GM12878 (cell line): Measurements from ENCODE around the gene FOXRED2. TPM values are rescaled to one million over a fixed set of nuclear protein-coding genes. Genes with fewer than 3 reads are reported as not detected.

ENCODE experiments used
- ATAC-seq: fragments of 200-7000 bp; cut with Tn5 transposase; 3 replicates; pipeline ENCODE4 v1.9.1; 2020; ENCODE audit warnings: mild to moderate bottlenecking, moderate library complexity
- BruUV-seq: library from RNA; stranded (reverse); fragments of 400-500 nt; replicated peaks from 2 replicates; lab custom pipeline; 2021; lab: Mats Ljungman, UMichigan
- CTCF ChIA-PET: fragments of 300-600 bp; sonication (Branson Sonifier 250); formaldehyde crosslinking; extraction: SDS; loops from one replicate; lab custom pipeline; 2021; ENCODE audit warnings: inconsistent platforms; lab: Yijun Ruan, JAX
- POLR2A ChIA-PET: fragments of 350-600 bp; formaldehyde crosslinking; extraction: SDS; loops from one replicate; lab custom pipeline; 2021; ENCODE audit warnings: inconsistent platforms; lab: Charles Lee
- RAD21 ChIA-PET: fragments of 300-600 bp; sonication (Branson Sonifier 250); formaldehyde crosslinking; loops from one replicate; lab custom pipeline; 2023; ENCODE audit warnings: antibody characterized with exemption; ENCODE audit not compliant: unreplicated experiment; lab: Charles Lee
- SMC1A ChIA-PET: fragments of 300-600 bp; sonication (Branson Sonifier 250); formaldehyde crosslinking; loops from one replicate; lab custom pipeline; 2023; ENCODE audit not compliant: unreplicated experiment, uncharacterized antibody; lab: Charles Lee
- DNase-seq: peaks from one replicate; pipeline ENCODE4 v3.0.0-alpha.2; 2011; ENCODE audit warnings: low read depth, low spot score
- FAIRE-seq: peaks from 3 replicates; lab custom pipeline; 2011; peaks lifted over from hg19 to GRCh38; lab: Jason Lieb, UNC
- H2AFZ ChIP-seq: 2 replicates; pipeline ENCODE4 v1.6.0; 2011; ENCODE audit warnings: low read depth, low read length, control low read depth; ENCODE audit not compliant: control insufficient read depth
- H3K27ac ChIP-seq: 2 replicates; pipeline ENCODE4 v1.5.1; 2011; ENCODE audit warnings: control low read depth; ENCODE audit not compliant: control insufficient read depth, insufficient read depth
- H3K27me3 ChIP-seq, 2 experiments: replicated peaks in 1 of 2; 2 replicates each; pipeline versions ENCODE4 v1.6.0 to v1.6.1; 2011; ENCODE audit warnings: low read length in 1 of 2; ENCODE audit not compliant: control insufficient read depth in 2 of 2, insufficient read depth in 2 of 2
- H3K36me3 ChIP-seq, 2 experiments: 2 replicates each; pipeline ENCODE4 v1.5.1; 2011; ENCODE audit warnings: low read length in 1 of 2; ENCODE audit not compliant: control insufficient read depth in 2 of 2, insufficient read depth in 2 of 2
- H3K4me1 ChIP-seq: 2 replicates; pipeline ENCODE4 v1.6.1; 2011; ENCODE audit warnings: mild to moderate bottlenecking, low read length, moderate library complexity, mixed read lengths; ENCODE audit not compliant: control insufficient read depth, insufficient read depth
- H3K4me2 ChIP-seq: 2 replicates; pipeline ENCODE4 v1.6.0; 2011; ENCODE audit warnings: control low read depth; ENCODE audit not compliant: control insufficient read depth, insufficient read depth
- H3K4me3 ChIP-seq: fragments of 200-600 bp; sonication (generic); 2 replicates; pipeline ENCODE4 v1.5.1; 2016
- H3K79me2 ChIP-seq: 2 replicates; pipeline ENCODE4 v1.6.0; 2011; ENCODE audit warnings: low read length; ENCODE audit not compliant: control insufficient read depth, insufficient read depth
- H3K9ac ChIP-seq: 2 replicates; pipeline ENCODE4 v1.8.0; 2011; ENCODE audit warnings: low read length, control low read depth, mixed read lengths; ENCODE audit not compliant: control insufficient read depth, insufficient read depth
- H3K9me3 ChIP-seq: replicated peaks from 3 replicates; pipeline ENCODE4 v1.5.1; 2011; ENCODE audit warnings: mild to moderate bottlenecking, low read length; ENCODE audit not compliant: control insufficient read depth, insufficient read depth
- H4K20me1 ChIP-seq: 2 replicates; pipeline ENCODE4 v1.6.0; 2011; ENCODE audit not compliant: control insufficient read depth, insufficient read depth
- NR2F1 ChIP-seq: fragments of 450-650 bp; conservative IDR thresholded peaks from 2 replicates; pipeline ENCODE4 v1.6.1; 2017; ENCODE audit warnings: mild to moderate bottlenecking
- RUNX3 ChIP-seq: IDR thresholded peaks from 2 replicates; pipeline ENCODE4 v1.6.1; 2012; ENCODE audit warnings: low read length, inconsistent platforms
- TAF1 ChIP-seq: IDR thresholded peaks from 2 replicates; pipeline ENCODE4 v1.6.1; 2011; ENCODE audit warnings: mild to moderate bottlenecking, low read depth, low read length, borderline replicate concordance
- WGBS: methylation state at CpG from one replicate; pipeline ENCODE4 v1.1.6; 2016; ENCODE audit warnings: low lambda C conversion rate; ENCODE audit not compliant: insufficient replicate concordance, insufficient coverage; ENCODE audit errors: missing lambda C conversion rate; 5-methylcytosine and 5-hydroxymethylcytosine counted together
- in situ Hi-C: fragments of 300-500 bp; cut with MboI; formaldehyde crosslinking; loops from 9 replicates; pipeline ENCODE4 v1.14.3; 2018; ENCODE audit warnings: mixed read lengths
- intact Hi-C: fragments of 100-400 bp; cut with micrococcal nuclease; formaldehyde crosslinking; loops from one replicate; pipeline ENCODE4 v1.14.2; 2022; ENCODE audit not compliant: unreplicated experiment
- polyA plus RNA-seq, 11 experiments: library from polyadenylated mRNA; depleted of rRNA in 4 of 11; unstranded in 6 of 11; stranded (reverse) in 5 of 11; fragments of >200 nt; fragmentation: Nextera tagmentation in 4 of 11; fragmentation: Illumina TruSeq in 1 of 11; extraction: Ambion mirVana in 4 of 11; extraction: Trizol in 1 of 11; gene quantifications; 1 replicate in 1 of 11; 2 replicates in 10 of 11; pipeline versions ENCODE4 v1.2.1 to v1.2.3, GENCODE V29; 2011 to 2016; ENCODE audit warnings: inconsistent platforms in 2 of 11, missing spikeins in 2 of 11, low read depth in 1 of 11
- total RNA-seq, 4 experiments: library from RNA; depleted of rRNA in 3 of 4; stranded (reverse); fragments of >200 nt in 3 of 4; fragmentation: Illumina TruSeq in 1 of 4; extraction: Trizol in 1 of 4; gene quantifications; 2 replicates each; pipeline versions ENCODE4 v1.2.1 to v1.2.3, GENCODE V29; 2013 to 2021

Gene FOXRED2
- total and polyA plus RNA-seq, 10 of the 15 experiments (the other 5 are each of a cell fraction or from before 2014, with no cell fraction given), result 1.8 to 28.8 (median 7.6) TPM

DNA sequence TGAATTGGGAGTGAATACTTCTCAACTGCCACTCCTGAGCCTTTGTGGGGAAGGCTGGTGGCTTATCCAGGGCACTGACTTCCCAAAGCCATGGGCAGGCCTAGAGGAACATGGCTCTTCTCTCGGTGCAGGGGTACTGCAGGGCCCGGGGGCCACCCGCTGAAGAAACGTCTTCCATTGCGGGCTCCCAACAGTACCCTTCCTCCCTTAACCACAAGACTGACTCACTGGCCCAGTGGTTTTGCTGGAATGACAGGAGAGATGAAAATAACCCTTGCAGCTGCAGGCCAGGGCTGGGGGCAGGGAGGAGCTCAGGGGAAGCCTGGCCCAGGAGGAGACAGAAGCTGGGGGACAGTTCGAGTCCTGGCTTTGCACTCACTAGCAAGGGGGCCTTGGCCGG is 38.9 kb downstream of the FOXRED2 start:
- no peaks in the 10 kb centered on the region for H4K20me1 ChIP-seq
- no peak overlapping the region for H2AFZ ChIP-seq
- 78% methylated on average over 7 of the region's 7 CpGs for WGBS
- no peak overlapping the region for H3K27ac ChIP-seq
- H3K4me3 ChIP-seq, result no peak overlapping the region
- no peaks in the 10 kb centered on the region for H3K27me3 ChIP-seq
- SMC1A ChIA-PET, result interaction anchor here (1.4 to 4.0 kb wide), 2 partner anchors 135 to 167 kb away, joined by 3 to 70 read pairs; no protein-coding TSS in a partner anchor
- in situ Hi-C loops, result loop anchor here (5.0 kb wide), 1 partner anchor 161 kb away; no protein-coding TSS in a partner anchor
- no peaks in the 10 kb centered on the region; the same call in 1 of the 2 replicates for H3K79me2 ChIP-seq
- H3K9ac ChIP-seq, result no peak overlapping the region
- TF ChIP-seq NR2F1 (no peak), RUNX3 (peak; percentile 19; the same call in 1 of the 2 replicates)
- TF ChIP-seq, all 136 proteins: peak for 1
- POLR2A ChIA-PET, result interaction anchor here (1.0 kb wide), 1 partner anchor 12 kb away, joined by 3 read pairs; no protein-coding TSS in a partner anchor
- H3K4me1 ChIP-seq, result peaks cover 4% of the 10 kb centered on the region
- H3K4me2 ChIP-seq, result no peak overlapping the region
- CTCF ChIA-PET, result interaction anchor here (1.3 to 8.5 kb wide), 2 partner anchors 18 to 166 kb away, joined by 3 to 125 read pairs; no protein-coding TSS in a partner anchor
- ATAC-seq (no peak), FAIRE-seq (no peak), DNase-seq (no peak)
- no peaks in the 10 kb centered on the region for H3K9me3 ChIP-seq
- RAD21 ChIA-PET, result interaction anchor here (4.7 kb wide), 1 partner anchor 167 kb away, joined by 107 read pairs; no protein-coding TSS in a partner anchor
- peaks cover 16 to 17% of the 10 kb centered on the region in 2 experiments; a peak in 3 of 4 replicates for H3K36me3 ChIP-seq
- no TSS peak for BruUV-seq
- intact Hi-C loops, result no loop called here

DNA sequence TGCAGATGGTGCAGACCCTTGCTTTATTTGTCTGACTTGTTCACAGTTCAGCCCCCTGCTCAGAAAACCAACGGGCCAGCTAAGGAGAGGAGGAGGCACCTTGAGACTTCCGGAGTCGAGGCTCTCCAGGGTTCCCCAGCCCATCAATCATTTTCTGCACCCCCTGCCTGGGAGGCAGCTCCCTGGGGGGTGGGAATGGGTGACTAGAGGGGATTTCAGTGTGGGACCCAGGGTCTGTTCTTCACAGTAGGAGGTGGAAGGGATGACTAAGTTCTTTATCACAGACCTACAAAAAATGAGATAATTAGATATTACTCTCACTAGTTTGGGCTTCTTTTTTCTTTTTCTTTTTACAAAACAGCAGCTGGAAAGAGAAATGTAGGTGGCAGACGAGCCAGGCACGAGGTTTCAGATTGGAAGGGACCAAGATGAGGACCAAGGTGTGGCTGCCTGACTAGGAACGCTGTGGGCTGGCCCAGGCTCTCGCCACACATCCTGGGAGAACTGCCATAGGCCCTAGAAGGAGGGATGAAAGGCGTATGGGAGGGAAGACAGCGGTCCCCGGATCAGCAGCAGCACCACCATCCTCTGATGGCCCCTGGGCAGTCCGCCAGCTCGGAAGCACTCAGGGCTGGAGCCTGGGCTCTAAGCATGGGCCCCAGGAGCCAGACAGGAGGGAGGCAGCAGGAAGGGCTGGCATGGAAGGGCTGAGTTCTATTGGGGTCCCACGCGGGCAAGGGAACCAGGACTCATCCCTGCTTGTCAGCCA is 39.6 kb downstream of the FOXRED2 start:
- no peak for TF ChIP-seq TAF1
- TF ChIP-seq, all 136 proteins: peak for 0
- intact Hi-C loops, result no loop called here
- Histone ChIP-seq H2AFZ (no peak overlapping the region), H3K79me2 (no peaks in the 10 kb centered on the region; the same call in 1 of the 2 replicates), H3K27ac (no peak overlapping the region), H4K20me1 (no peaks in the 10 kb centered on the region), H3K4me3 (no peak overlapping the region), H3K36me3 (peaks cover 13 to 16% of the 10 kb centered on the region in 2 experiments; a peak in 3 of 4 replicates), H3K27me3 (no peaks in the 10 kb centered on the region), H3K9ac (no peak overlapping the region), H3K4me1 (peaks cover 4% of the 10 kb centered on the region), H3K9me3 (no peaks in the 10 kb centered on the region), H3K4me2 (no peak overlapping the region)
- ChIA-PET RAD21 (interaction anchor here (4.7 kb wide), 1 partner anchor 166 kb away, joined by 107 read pairs; no protein-coding TSS in a partner anchor), SMC1A (interaction anchor here (0.6 to 1.4 kb wide), 3 partner anchors 134 to 325 kb away, joined by 3 read pairs; no protein-coding TSS in a partner anchor), CTCF (interaction anchor here (8.5 kb wide), 1 partner anchor 165 kb away, joined by 125 read pairs; no protein-coding TSS in a partner anchor), POLR2A (interaction anchor here (1.0 kb wide), 1 partner anchor 12 kb away, joined by 3 read pairs; no protein-coding TSS in a partner anchor)
- ATAC-seq (no peak), FAIRE-seq (no peak), DNase-seq (no peak)
- in situ Hi-C loops, result loop anchor here (5.0 kb wide), 1 partner anchor 160 kb away; no protein-coding TSS in a partner anchor
- TSS peak; percentile 61 for BruUV-seq
- WGBS, result 81% methylated on average over 14 of the region's 14 CpGs
